IMR-90 (cell line): ENCODE results near the gene NLGN1. TPM values are rescaled to one million over a fixed set of nuclear protein-coding genes. Genes with fewer than 3 reads are reported as not detected.

Source experiments
- ATAC-seq: fragments of 200-7000 bp; cut with Tn5 transposase; 2 replicates; pipeline ENCODE4 v1.9.1; 2020; ENCODE audit warnings: low read depth, mild to moderate bottlenecking, moderate library complexity
- BruUV-seq: library from RNA; stranded (reverse); fragments of 400-500 nt; replicated peaks from 2 replicates; lab custom pipeline; 2021; lab: Mats Ljungman, UMichigan
- CTCF ChIA-PET: fragments of 300-600 bp; formaldehyde crosslinking; extraction: SDS; loops from one replicate; lab custom pipeline; 2021; ENCODE audit warnings: antibody characterized with exemption; lab: Yijun Ruan, JAX
- POLR2A ChIA-PET: fragments of 300-600 bp; sonication (Branson Sonifier 250); formaldehyde crosslinking; loops from one replicate; lab custom pipeline; 2022; ENCODE audit warnings: antibody characterized with exemption; ENCODE audit not compliant: unreplicated experiment; lab: Charles Lee
- DNase-seq: peaks from one replicate; pipeline ENCODE4 v3.0.0; 2013
- H2AFZ ChIP-seq: replicated peaks from 2 replicates; pipeline ENCODE3; 2013; ENCODE audit warnings: low read length, mild to moderate bottlenecking; ENCODE audit not compliant: poor library complexity
- H2AK5ac ChIP-seq: 2 replicates; pipeline ENCODE4 v1.6.1; 2013; ENCODE audit warnings: low read depth, low read length, inconsistent platforms
- H2AK9ac ChIP-seq: replicated peaks from 2 replicates; pipeline ENCODE3; 2013; ENCODE audit warnings: mild to moderate bottlenecking, low read depth, low read length, moderate library complexity; ENCODE audit not compliant: poor library complexity
- H2BK120ac ChIP-seq: 2 replicates; pipeline ENCODE4 v1.6.1; 2013; ENCODE audit warnings: low read depth, low read length, inconsistent platforms
- H2BK15ac ChIP-seq: 3 replicates; pipeline ENCODE4 v1.6.1; 2013; ENCODE audit warnings: low read depth, low read length, inconsistent platforms
- H2BK20ac ChIP-seq: 2 replicates; pipeline ENCODE4 v1.6.1; 2013; ENCODE audit warnings: low read depth, mild to moderate bottlenecking, inconsistent platforms, low read length, moderate library complexity
- H2BK5ac ChIP-seq: 2 replicates; pipeline ENCODE4 v1.6.1; 2013; ENCODE audit warnings: mild to moderate bottlenecking, low read depth, low read length, inconsistent platforms; ENCODE audit not compliant: poor library complexity, severe bottlenecking
- H3K14ac ChIP-seq: replicated peaks from 2 replicates; pipeline ENCODE4 v1.6.1; 2013; ENCODE audit warnings: low read depth, low read length, inconsistent platforms
- H3K18ac ChIP-seq: 2 replicates; pipeline ENCODE4 v1.6.1; 2013; ENCODE audit warnings: low read depth, low read length, control low read depth
- H3K23ac ChIP-seq: 2 replicates; pipeline ENCODE4 v1.6.1; 2013; ENCODE audit warnings: low read depth, low read length, inconsistent platforms
- H3K27ac ChIP-seq: 2 replicates; pipeline ENCODE4 v1.5.1; 2013; ENCODE audit warnings: mild to moderate bottlenecking, control low read depth, low read length; ENCODE audit not compliant: insufficient read depth
- H3K27me3 ChIP-seq: 2 replicates; pipeline ENCODE4 v1.6.1; 2013; ENCODE audit warnings: low read length; ENCODE audit not compliant: control insufficient read depth, insufficient read depth
- H3K36me3 ChIP-seq: 2 replicates; pipeline ENCODE4 v1.6.1; 2013; ENCODE audit warnings: low read length, mixed read lengths; ENCODE audit not compliant: control insufficient read depth, insufficient read depth
- H3K4ac ChIP-seq: 2 replicates; pipeline ENCODE4 v1.6.1; 2013; ENCODE audit warnings: low read depth, low read length, inconsistent platforms
- H3K4me1 ChIP-seq: 2 replicates; pipeline ENCODE4 v1.6.1; 2013; ENCODE audit warnings: low read length, mixed read lengths; ENCODE audit not compliant: control insufficient read depth, insufficient read depth
- H3K4me2 ChIP-seq: 2 replicates; pipeline ENCODE4 v1.6.1; 2013; ENCODE audit warnings: low read depth, mild to moderate bottlenecking, control low read depth, low read length, moderate library complexity
- H3K4me3 ChIP-seq: 2 replicates; pipeline ENCODE4 v1.5.1; 2013; ENCODE audit warnings: low read depth, mild to moderate bottlenecking, control low read depth, low read length, moderate library complexity; ENCODE audit not compliant: insufficient read depth
- H3K56ac ChIP-seq: 2 replicates; pipeline ENCODE4 v1.6.1; 2013; ENCODE audit warnings: low read length, inconsistent platforms; ENCODE audit not compliant: insufficient read depth; ENCODE audit errors: extremely low read depth
- H3K79me1 ChIP-seq, 2 experiments: 2 replicates each; pipeline ENCODE4 v1.6.1; 2013; ENCODE audit warnings: low read length in 2 of 2, inconsistent platforms in 1 of 2, low read depth in 1 of 2
- H3K9ac ChIP-seq: 2 replicates; pipeline ENCODE4 v1.6.1; 2013; ENCODE audit warnings: low read depth, low read length, control low read depth
- H3K9me1 ChIP-seq: 2 replicates; pipeline ENCODE4 v1.6.1; 2013; ENCODE audit warnings: low read length, inconsistent platforms; ENCODE audit not compliant: insufficient read depth
- H3K9me3 ChIP-seq: 2 replicates; pipeline ENCODE4 v1.6.1; 2013; ENCODE audit warnings: low read length; ENCODE audit not compliant: control insufficient read depth, insufficient read depth
- H4K20me1 ChIP-seq: 2 replicates; pipeline ENCODE4 v1.6.1; 2013; ENCODE audit warnings: low read length, inconsistent platforms; ENCODE audit not compliant: insufficient read depth
- H4K5ac ChIP-seq: 2 replicates; pipeline ENCODE4 v1.6.1; 2013; ENCODE audit warnings: mild to moderate bottlenecking, low read depth, low read length, control low read depth
- H4K8ac ChIP-seq, 2 experiments: 2 replicates each; pipeline ENCODE4 v1.6.1; 2013; ENCODE audit warnings: low read depth in 2 of 2, low read length in 2 of 2, control low read depth in 1 of 2, inconsistent platforms in 1 of 2
- H4K91ac ChIP-seq: 2 replicates; pipeline ENCODE4 v1.6.1; 2013; ENCODE audit warnings: low read depth, low read length, inconsistent platforms; ENCODE audit not compliant: insufficient read depth
- BHLHE40 ChIP-seq: fragments of 150-350 bp; IDR thresholded peaks from 2 replicates; pipeline ENCODE4 v1.6.1; 2016; ENCODE audit warnings: mild to moderate bottlenecking, low read depth, low read length
- CEBPB ChIP-seq: IDR thresholded peaks from 2 replicates; pipeline ENCODE4 v1.6.1; 2012; ENCODE audit warnings: low read depth, low read length, improper control_type of control experiment
- CHD1 ChIP-seq: IDR thresholded peaks from 2 replicates; pipeline ENCODE4 v1.6.1; 2012; ENCODE audit warnings: low read depth, low read length, improper control_type of control experiment
- CTCF ChIP-seq: conservative IDR thresholded peaks from 2 replicates; pipeline ENCODE4 v1.5.1; 2012; ENCODE audit warnings: mild to moderate bottlenecking, low read depth, low read length, improper control_type of control experiment
- ELK1 ChIP-seq: fragments of 150-350 bp; IDR thresholded peaks from 2 replicates; pipeline ENCODE4 v1.6.1; 2016; ENCODE audit warnings: low read depth, mild to moderate bottlenecking, low read length, moderate library complexity, borderline replicate concordance
- FOS ChIP-seq: fragments of 150-350 bp; IDR thresholded peaks from 2 replicates; pipeline ENCODE4 v1.6.1; 2016; ENCODE audit warnings: low read depth, low read length
- MAFK ChIP-seq: IDR thresholded peaks from 2 replicates; pipeline ENCODE4 v1.6.1; 2012; ENCODE audit warnings: low read depth, low read length, improper control_type of control experiment
- MAZ ChIP-seq: IDR thresholded peaks from 2 replicates; pipeline ENCODE4 v1.6.1; 2012; ENCODE audit warnings: low read depth, mild to moderate bottlenecking, low read length, improper control_type of control experiment, moderate library complexity, borderline replicate concordance
- MXI1 ChIP-seq: IDR thresholded peaks from 2 replicates; pipeline ENCODE4 v1.6.1; 2012; ENCODE audit warnings: low read depth, mild to moderate bottlenecking, low read length, moderate library complexity, borderline replicate concordance
- NFE2L2 ChIP-seq: fragments of 150-350 bp; IDR thresholded peaks from 2 replicates; pipeline ENCODE4 v1.6.1; 2016; ENCODE audit warnings: low read depth, mild to moderate bottlenecking, low read length
- POLR2A ChIP-seq: IDR thresholded peaks from 2 replicates; pipeline ENCODE4 v1.6.1; 2012; ENCODE audit warnings: mild to moderate bottlenecking, low read depth, low read length
- RAD21 ChIP-seq: IDR thresholded peaks from 2 replicates; pipeline ENCODE4 v1.6.1; 2012; ENCODE audit warnings: low read length, improper control_type of control experiment
- RCOR1 ChIP-seq: IDR thresholded peaks from 2 replicates; pipeline ENCODE4 v1.6.1; 2012; ENCODE audit warnings: mild to moderate bottlenecking, low read length, improper control_type of control experiment; ENCODE audit not compliant: insufficient replicate concordance
- RFX5 ChIP-seq: IDR thresholded peaks from 2 replicates; pipeline ENCODE4 v1.8.0; 2012; ENCODE audit warnings: low read depth, mild to moderate bottlenecking, low read length, moderate library complexity
- SMC3 ChIP-seq: fragments of 150-350 bp; IDR thresholded peaks from 2 replicates; pipeline ENCODE4 v1.6.1; 2016; ENCODE audit warnings: low read depth, mild to moderate bottlenecking, antibody characterized with exemption, low read length, moderate library complexity
- USF2 ChIP-seq: fragments of 150-350 bp; IDR thresholded peaks from 2 replicates; pipeline ENCODE4 v1.6.1; 2017; ENCODE audit warnings: mild to moderate bottlenecking, antibody characterized with exemption, low read length, low read depth
- WGBS, 2 experiments: methylation state at CpG; one replicate each; pipeline versions ENCODE4 v1.1.5 to v1.1.7; 2013; ENCODE audit warnings: missing lambda C conversion rate in 2 of 2; ENCODE audit not compliant: insufficient read length in 1 of 2; ENCODE audit errors: extremely low coverage in 2 of 2; 5-methylcytosine and 5-hydroxymethylcytosine counted together
- dilution Hi-C: fragments of 300-500 bp; cut with HindIII; formaldehyde crosslinking; loops from one replicate; pipeline ENCODE4 v1.14.3; 2018; ENCODE audit warnings: low sequenced_read_pairs; ENCODE audit not compliant: unreplicated experiment
- in situ Hi-C: fragments of 300-500 bp; cut with MboI; formaldehyde crosslinking; loops from 3 replicates; pipeline ENCODE4 v1.14.3; 2019; ENCODE audit warnings: low sequenced_read_pairs, inconsistent platforms, mixed read lengths
- intact Hi-C: fragments of 100-400 bp; cut with micrococcal nuclease; formaldehyde crosslinking; loops from 2 replicates; pipeline ENCODE4 v1.10.0; 2022
- polyA plus RNA-seq, 3 experiments: library from polyadenylated mRNA; depleted of rRNA; stranded (reverse); fragments of >200 nt; gene quantifications; 2 replicates each; pipeline ENCODE4 v1.2.3, GENCODE V29; 2012; ENCODE audit warnings: low replicate concordance in 1 of 3
- total RNA-seq: library from RNA; depleted of rRNA; stranded (reverse); fragments of >200 nt; gene quantifications from 2 replicates; pipeline ENCODE4 v1.2.3, GENCODE V29; 2012

NLGN1 gene
- total and polyA plus RNA-seq, 2 of the 4 experiments (the other 2 are of a cell fraction) = 1.8 to 12.5 TPM

- no peak for TF ChIP-seq POLR2A
- no peak for TF ChIP-seq MAFK
- TF ChIP-seq RCOR1 = peak; percentile 11
- no peak for TF ChIP-seq NFE2L2
- no peak for TF ChIP-seq MXI1
- no peak for TF ChIP-seq RAD21
- TF ChIP-seq CTCF = no peak
- peak; percentile 79 for TF ChIP-seq FOS
- no peak for TF ChIP-seq BHLHE40
- TF ChIP-seq RFX5 = no peak
- no peak for TF ChIP-seq CHD1
- no peak for TF ChIP-seq MAZ
- no peak for TF ChIP-seq SMC3
- no peak for TF ChIP-seq USF2
- TF ChIP-seq ELK1 = no peak
- peak; percentile 17; the same call in 1 of the 2 replicates for TF ChIP-seq CEBPB
- no peaks in the 10 kb centered on the region for H3K36me3 ChIP-seq
- no peak overlapping the region for H3K4me2 ChIP-seq
- in situ Hi-C loops (no loop called here), dilution Hi-C loops (no loop called here), intact Hi-C loops (no loop called here)
- H3K27ac ChIP-seq = no peak overlapping the region
- no peak overlapping the region for H4K91ac ChIP-seq
- H3K4me3 ChIP-seq = no peak overlapping the region
- H2BK15ac ChIP-seq = no peak overlapping the region
- no peak overlapping the region for H2AK9ac ChIP-seq
- H2AK5ac ChIP-seq = no peak overlapping the region
- H3K9me1 ChIP-seq = no peaks in the 10 kb centered on the region
- no peak overlapping the region for H4K8ac ChIP-seq
- WGBS, 2 experiments = no CpG with 5 or more reads among the region's 4 CpGs
- H4K20me1 ChIP-seq = no peaks in the 10 kb centered on the region
- no peak overlapping the region for H3K18ac ChIP-seq
- H3K27me3 ChIP-seq = no peaks in the 10 kb centered on the region
- ATAC-seq (peak; percentile 83), DNase-seq (peak; percentile 84)
- H3K14ac ChIP-seq = no peak overlapping the region
- no peak overlapping the region for H4K5ac ChIP-seq
- no peaks in the 10 kb centered on the region for H3K4me1 ChIP-seq
- no peak overlapping the region for H2AFZ ChIP-seq
- no TSS peak for BruUV-seq
- H2BK20ac ChIP-seq = no peak overlapping the region
- no peaks in the 10 kb centered on the region for H3K79me1 ChIP-seq
- H3K9ac ChIP-seq = no peak overlapping the region
- H2BK5ac ChIP-seq = no peak overlapping the region
- H3K23ac ChIP-seq = no peak overlapping the region
- ChIA-PET CTCF (no interaction called here), POLR2A (no interaction called here)
- peaks cover 2% of the 10 kb centered on the region; the same call in 1 of the 2 replicates for H3K9me3 ChIP-seq
- no peak overlapping the region for H3K56ac ChIP-seq
- H3K4ac ChIP-seq = no peak overlapping the region
- H2BK120ac ChIP-seq = no peak overlapping the region
Measured at GRCh38 chr3:174116421-174116820, 718.9 kb downstream of the NLGN1 start.
